Astrocyte (in vitro differentiated cells and primary cell): ENCODE results near the gene ZNF292.

Experiments used
- EZH2 ChIP-seq: IDR thresholded peaks from 2 replicates; pipeline ENCODE4 v1.6.1; 2012; ENCODE audit warnings: mild to moderate bottlenecking, low read length, inconsistent platforms; ENCODE audit not compliant: insufficient read depth
- TF ChIP-seq, protein P1 (sequence below): IDR thresholded peaks from 2 replicates; pipeline ENCODE4 v1.5.1; 2011; ENCODE audit warnings: low read depth, mild to moderate bottlenecking, inconsistent platforms, low read length, moderate library complexity; ENCODE audit not compliant: insufficient read depth

DNA sequence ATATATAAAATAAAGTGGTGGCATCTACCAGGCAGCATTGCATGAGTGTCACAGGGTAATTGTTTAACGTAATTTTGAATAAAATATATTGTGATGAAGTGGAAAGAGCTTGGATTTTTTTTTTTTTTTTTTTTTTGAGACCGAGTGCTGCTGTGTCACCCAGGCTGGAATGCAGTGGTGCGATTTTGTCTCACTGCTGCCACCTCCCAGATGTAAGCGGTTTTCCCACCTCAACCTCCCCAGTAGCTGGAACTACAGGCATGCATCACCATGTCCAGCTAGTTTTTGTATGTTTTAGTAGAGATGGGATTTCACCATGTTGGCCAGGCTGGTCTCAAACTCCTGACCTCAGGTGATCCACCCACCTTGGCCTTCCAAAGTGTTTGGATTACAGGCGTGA is 85.9 kb downstream of the ZNF292 start:
- TF ChIP-seq, protein P1, sequence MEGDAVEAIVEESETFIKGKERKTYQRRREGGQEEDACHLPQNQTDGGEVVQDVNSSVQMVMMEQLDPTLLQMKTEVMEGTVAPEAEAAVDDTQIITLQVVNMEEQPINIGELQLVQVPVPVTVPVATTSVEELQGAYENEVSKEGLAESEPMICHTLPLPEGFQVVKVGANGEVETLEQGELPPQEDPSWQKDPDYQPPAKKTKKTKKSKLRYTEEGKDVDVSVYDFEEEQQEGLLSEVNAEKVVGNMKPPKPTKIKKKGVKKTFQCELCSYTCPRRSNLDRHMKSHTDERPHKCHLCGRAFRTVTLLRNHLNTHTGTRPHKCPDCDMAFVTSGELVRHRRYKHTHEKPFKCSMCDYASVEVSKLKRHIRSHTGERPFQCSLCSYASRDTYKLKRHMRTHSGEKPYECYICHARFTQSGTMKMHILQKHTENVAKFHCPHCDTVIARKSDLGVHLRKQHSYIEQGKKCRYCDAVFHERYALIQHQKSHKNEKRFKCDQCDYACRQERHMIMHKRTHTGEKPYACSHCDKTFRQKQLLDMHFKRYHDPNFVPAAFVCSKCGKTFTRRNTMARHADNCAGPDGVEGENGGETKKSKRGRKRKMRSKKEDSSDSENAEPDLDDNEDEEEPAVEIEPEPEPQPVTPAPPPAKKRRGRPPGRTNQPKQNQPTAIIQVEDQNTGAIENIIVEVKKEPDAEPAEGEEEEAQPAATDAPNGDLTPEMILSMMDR: no peak
- no peak for TF ChIP-seq EZH2
